ENCODE data around the gene ZCCHC4. TPM values are rescaled to one million over a fixed set of nuclear protein-coding genes. Genes with fewer than 3 reads are reported as not detected.

The ZCCHC4 gene
- total and polyA plus RNA-seq, 7 donors, result 4.4 to 12.9 (median 6.6) TPM

DNA sequence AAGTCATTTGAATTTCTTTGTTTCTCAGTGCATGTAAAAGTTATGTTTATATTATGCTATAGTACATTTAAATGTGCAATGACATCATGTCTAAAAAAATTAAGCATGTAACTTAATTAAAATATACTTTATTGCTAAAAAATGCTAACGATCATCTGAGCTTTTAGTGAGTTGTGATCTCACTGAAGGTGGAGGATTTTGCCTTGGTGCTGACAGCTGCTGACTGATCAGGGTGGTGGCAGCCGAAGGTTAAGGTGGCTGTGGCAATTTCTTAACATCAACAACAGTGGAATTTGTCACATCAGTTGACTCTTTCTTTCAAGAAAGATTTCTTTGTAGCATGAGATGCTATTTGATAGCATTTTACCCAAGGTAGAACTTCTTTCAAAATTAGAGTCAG lies 71.1 kb downstream of the ZCCHC4 start:
- Histone ChIP-seq H3K4me3 (no peak overlapping the region), H3K4me1 (peaks cover 14% of the 10 kb centered on the region), H3K27ac (no peak overlapping the region), H3K27me3 (ENCODE audit: insufficient read depth in 3 of 3, low read length in 2 of 3) (no peaks in the 10 kb centered on the region), H3K36me3 (ENCODE audit: insufficient read depth in 1 of 2, low read depth in 1 of 2) (peaks cover 2 to 72% of the 10 kb centered on the region in 2 donors), H3K9me3 (no peaks in the 10 kb centered on the region)
- DNase-seq (no peak), ATAC-seq (no peak)
- 59 to 87% (median 67%) methylated on average over 2 of the region's 2 CpGs for WGBS, 3 donors
- intact Hi-C loops (cut with DNase I), result no loop called here
- TF ChIP-seq, protein P1, sequence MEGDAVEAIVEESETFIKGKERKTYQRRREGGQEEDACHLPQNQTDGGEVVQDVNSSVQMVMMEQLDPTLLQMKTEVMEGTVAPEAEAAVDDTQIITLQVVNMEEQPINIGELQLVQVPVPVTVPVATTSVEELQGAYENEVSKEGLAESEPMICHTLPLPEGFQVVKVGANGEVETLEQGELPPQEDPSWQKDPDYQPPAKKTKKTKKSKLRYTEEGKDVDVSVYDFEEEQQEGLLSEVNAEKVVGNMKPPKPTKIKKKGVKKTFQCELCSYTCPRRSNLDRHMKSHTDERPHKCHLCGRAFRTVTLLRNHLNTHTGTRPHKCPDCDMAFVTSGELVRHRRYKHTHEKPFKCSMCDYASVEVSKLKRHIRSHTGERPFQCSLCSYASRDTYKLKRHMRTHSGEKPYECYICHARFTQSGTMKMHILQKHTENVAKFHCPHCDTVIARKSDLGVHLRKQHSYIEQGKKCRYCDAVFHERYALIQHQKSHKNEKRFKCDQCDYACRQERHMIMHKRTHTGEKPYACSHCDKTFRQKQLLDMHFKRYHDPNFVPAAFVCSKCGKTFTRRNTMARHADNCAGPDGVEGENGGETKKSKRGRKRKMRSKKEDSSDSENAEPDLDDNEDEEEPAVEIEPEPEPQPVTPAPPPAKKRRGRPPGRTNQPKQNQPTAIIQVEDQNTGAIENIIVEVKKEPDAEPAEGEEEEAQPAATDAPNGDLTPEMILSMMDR (IDR thresholded peaks at IDR 0.05), result no peak

DNA sequence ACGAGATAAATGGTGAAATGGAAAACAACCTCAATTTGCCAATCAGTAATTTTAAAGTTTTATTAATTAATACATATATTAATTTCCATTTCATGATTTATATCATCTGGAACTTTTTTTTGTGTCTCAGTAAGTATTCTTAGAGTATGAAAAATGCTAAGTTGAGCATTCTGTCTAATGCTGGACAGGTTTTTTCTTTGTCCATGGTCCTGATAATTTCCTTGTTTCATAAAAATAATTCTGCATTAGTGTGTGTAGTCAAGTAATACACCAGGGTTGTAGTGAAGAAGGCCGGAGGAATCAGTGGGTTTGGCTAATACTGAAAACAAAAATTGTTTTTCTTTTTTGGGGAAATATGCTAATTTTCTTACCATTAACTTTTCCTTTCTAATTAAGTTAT lies 74.4 kb downstream of the ZCCHC4 start:
- TF ChIP-seq, protein P1 (IDR thresholded peaks at IDR 0.05), result no peak

DNA sequence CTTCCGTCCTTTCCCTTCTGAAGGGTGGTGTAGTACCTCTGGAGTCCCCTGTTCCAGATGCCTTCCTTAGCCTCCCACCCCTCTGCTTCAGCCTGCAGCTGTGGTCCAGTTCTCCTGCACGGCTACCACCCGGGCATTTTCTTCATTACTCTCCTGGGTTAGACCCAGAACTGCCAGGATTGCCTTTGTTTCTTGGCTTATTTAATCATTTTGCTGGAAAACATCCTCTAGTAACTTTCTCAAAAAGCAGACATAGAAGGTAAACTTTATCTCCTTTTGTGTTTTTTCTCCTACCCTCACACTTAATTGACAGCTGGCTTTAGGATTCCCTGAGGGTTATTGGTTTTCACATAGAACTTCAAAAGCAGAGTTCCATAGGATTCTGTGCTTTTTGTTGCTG lies 84.7 kb downstream of the ZCCHC4 start:
- ATAC-seq, result no peak
- Histone ChIP-seq H3K27me3 (ENCODE audit: insufficient read depth in 3 of 3, low read length in 2 of 3) (no peaks in the 10 kb centered on the region), H3K27ac (no peak overlapping the region), H3K36me3 (ENCODE audit: insufficient read depth in 1 of 2, low read depth in 1 of 2) (peaks cover 11 to 98% of the 10 kb centered on the region in 2 donors), H3K4me1 (no peaks in the 10 kb centered on the region), H3K9me3 (no peaks in the 10 kb centered on the region), H3K4me3 (no peak overlapping the region)
- TF ChIP-seq, protein P1 (IDR thresholded peaks at IDR 0.05), result no peak
- DNase-seq, result no peak
- 97 to 99% (median 99%) methylated on average over 3 of the region's 3 CpGs for WGBS, 3 donors
- intact Hi-C loops (cut with DNase I), result no loop called here

More for the DNA sequence above, 74.4 kb downstream of the ZCCHC4 start:
- no peaks in the 10 kb centered on the region for H3K27me3 ChIP-seq (ENCODE audit: insufficient read depth in 3 of 3, low read length in 2 of 3)
- no peak overlapping the region for H3K27ac ChIP-seq
- no peaks in the 10 kb centered on the region for H3K4me1 ChIP-seq
- no peaks in the 10 kb centered on the region for H3K9me3 ChIP-seq
- ATAC-seq, result no peak
- WGBS, 3 donors, result 90 to 96% (median 95%) methylated on average over 2 of the region's 2 CpGs
- DNase-seq, result no peak
- intact Hi-C loops (cut with DNase I), result loop anchor here in 1 of 2 donors (5.0 kb wide), 1 partner anchor 35 kb away; no protein-coding TSS in a partner anchor
- H3K4me3 ChIP-seq, result no peak overlapping the region
- H3K36me3 ChIP-seq (ENCODE audit: insufficient read depth in 1 of 2, low read depth in 1 of 2), result peaks cover 7 to 87% of the 10 kb centered on the region in 2 donors

DNA sequence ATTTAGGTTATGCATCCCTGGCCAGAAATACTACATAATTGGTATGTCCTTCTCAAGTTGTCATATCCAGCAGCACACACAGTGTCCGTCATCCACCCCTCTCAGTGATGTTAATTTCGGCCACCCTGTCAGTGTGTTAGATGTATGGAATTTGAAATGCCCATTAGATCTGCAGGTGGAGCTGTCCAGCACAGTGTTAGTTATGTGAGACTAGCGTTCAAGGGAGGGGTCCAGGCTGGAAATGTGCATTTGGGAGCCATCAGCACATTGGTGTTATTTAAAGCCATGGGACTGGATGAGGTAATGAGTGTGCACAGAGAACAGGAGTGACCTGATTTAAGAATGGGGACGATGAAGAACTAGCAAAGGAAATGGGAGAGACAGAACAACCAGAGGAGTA lies 86.9 kb downstream of the ZCCHC4 start:
- WGBS, 3 donors, result 83 to 87% (median 85%) methylated on average over 4 of the region's 4 CpGs
- Histone ChIP-seq H3K4me1 (no peaks in the 10 kb centered on the region), H3K27ac (no peak overlapping the region), H3K27me3 (ENCODE audit: insufficient read depth in 3 of 3, low read length in 2 of 3) (no peaks in the 10 kb centered on the region), H3K4me3 (no peak overlapping the region), H3K36me3 (ENCODE audit: insufficient read depth in 1 of 2, low read depth in 1 of 2) (peaks cover 13 to 98% of the 10 kb centered on the region in 2 donors), H3K9me3 (no peaks in the 10 kb centered on the region)
- intact Hi-C loops (cut with DNase I), result no loop called here
- ATAC-seq, result no peak
- DNase-seq, result no peak
- TF ChIP-seq, protein P1 (IDR thresholded peaks at IDR 0.05), result no peak

DNA sequence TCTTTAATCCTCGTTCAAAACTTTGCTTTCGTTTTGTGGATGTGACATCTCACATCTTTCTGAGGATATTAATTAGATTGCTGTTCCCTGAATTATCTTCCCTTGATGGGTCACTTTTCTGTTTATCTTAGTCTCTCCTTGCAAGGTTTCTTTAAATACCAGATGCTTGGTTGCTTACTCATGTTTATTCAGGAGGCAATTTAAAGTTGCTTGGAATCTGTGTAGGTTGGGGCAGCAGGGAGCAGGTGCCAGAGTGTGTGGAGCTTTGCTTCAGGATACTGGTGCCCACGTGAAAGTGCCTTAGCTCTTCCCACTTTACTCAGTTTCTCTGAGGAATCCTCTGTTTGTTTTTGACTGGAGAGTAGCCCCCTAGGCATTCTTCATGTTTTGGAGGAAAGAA lies 88.5 kb downstream of the ZCCHC4 start:
- ATAC-seq (no peak), DNase-seq (no peak)
- 86 to 91% (median 87%) methylated on average over 3 of the region's 3 CpGs for WGBS, 3 donors
- TF ChIP-seq, protein P1 (IDR thresholded peaks at IDR 0.05), result no peak
- H3K9me3 ChIP-seq, result no peaks in the 10 kb centered on the region
- peaks cover 9 to 98% of the 10 kb centered on the region in 2 donors for H3K36me3 ChIP-seq (ENCODE audit: insufficient read depth in 1 of 2, low read depth in 1 of 2)
- H3K27me3 ChIP-seq (ENCODE audit: insufficient read depth in 3 of 3, low read length in 2 of 3), result no peaks in the 10 kb centered on the region
- H3K4me3 ChIP-seq, result no peak overlapping the region
- no peak overlapping the region for H3K27ac ChIP-seq
- H3K4me1 ChIP-seq, result no peaks in the 10 kb centered on the region
- intact Hi-C loops (cut with DNase I), result no loop called here
